Fibroblast of mammary gland (primary cell): ENCODE results near the gene ANAPC2.

ENCODE experiments used
- DNase-seq: peaks from one replicate; pipeline ENCODE4 v3.0.0-alpha.2; 2010; ENCODE audit warnings: low read depth
- H3K4me3 ChIP-seq: 2 replicates; pipeline ENCODE4 v1.5.1; 2011; ENCODE audit warnings: low read depth, mild to moderate bottlenecking, low read length, moderate library complexity; ENCODE audit not compliant: control insufficient read depth
- CTCF ChIP-seq: conservative IDR thresholded peaks from 2 replicates; pipeline ENCODE4 v1.5.1; 2011; ENCODE audit warnings: low read depth, low read length, inconsistent platforms; ENCODE audit not compliant: control insufficient read depth, insufficient read depth

ANAPC2 gene

DNA sequence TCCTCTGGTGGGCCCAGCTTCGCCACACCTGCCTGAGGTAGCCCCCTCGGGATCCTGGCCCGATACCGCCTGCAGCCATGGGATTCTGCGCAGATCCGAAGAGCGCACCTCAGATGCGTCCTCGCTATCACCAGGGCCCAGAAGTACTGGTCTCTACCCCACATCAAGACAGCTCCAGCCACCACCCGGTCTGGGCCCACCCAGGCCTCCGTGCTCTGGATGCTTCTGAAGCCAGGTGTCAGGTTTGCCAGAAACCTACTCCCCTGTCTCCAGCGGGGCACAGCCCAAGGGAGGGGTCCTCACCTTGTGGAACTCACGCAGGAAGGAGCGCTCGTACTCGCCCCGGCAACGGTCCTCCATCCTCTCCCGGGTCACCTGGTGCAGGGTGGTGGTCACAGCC, 2.4 kb downstream of the ANAPC2 start:
- DNase-seq = no peak
- H3K4me3 ChIP-seq = no peak overlapping the region
- no peak for TF ChIP-seq CTCF

GRCh38 chr9:137184881-137185660, 3.3 kb downstream of the ANAPC2 start:
- DNase-seq = no peak
- H3K4me3 ChIP-seq = no peak overlapping the region
- TF ChIP-seq CTCF = no peak

- H3K4me3 ChIP-seq = no peak overlapping the region
- DNase-seq = no peak
- no peak for TF ChIP-seq CTCF
Observed at GRCh38 chr9:137183980-137184595, 4.3 kb downstream of the ANAPC2 start.

- DNase-seq = no peak
- TF ChIP-seq CTCF = no peak
- H3K4me3 ChIP-seq = no peak overlapping the region
Observed at GRCh38 chr9:137182836-137183235, 5.5 kb downstream of the ANAPC2 start.

- DNase-seq = no peak
- H3K4me3 ChIP-seq = no peak overlapping the region
- TF ChIP-seq CTCF = no peak
Observed at GRCh38 chr9:137181680-137182079, 6.7 kb downstream of the ANAPC2 start.

GRCh38 chr9:137180491-137180890, 7.9 kb downstream of the ANAPC2 start:
- no peak for TF ChIP-seq CTCF

More at GRCh38 chr9:137180491-137180890, 7.9 kb downstream of the ANAPC2 start:
- H3K4me3 ChIP-seq = no peak overlapping the region
- no peak for DNase-seq
